ENCODE results near the gene TCAF1. TPM values are rescaled to one million over a fixed set of nuclear protein-coding genes. Genes with fewer than 3 reads are reported as not detected.

Gene TCAF1
- total RNA-seq, 4 donors from 2014 or later: 26.6 to 56.7 (median 30.7) TPM

- H3K27ac ChIP-seq: no peak overlapping the region
- no peak overlapping the region for H3K4me3 ChIP-seq
- H3K27me3 ChIP-seq: no peaks in the 10 kb centered on the region
- H3K4me1 ChIP-seq: peaks cover 19% of the 10 kb centered on the region
- H3K36me3 ChIP-seq: no peaks in the 10 kb centered on the region
- no peak for TF ChIP-seq EP300 (IDR thresholded peaks at IDR 0.05)
- TF ChIP-seq POLR2AphosphoS5 (IDR thresholded peaks at IDR 0.05): no peak
- no peak for TF ChIP-seq POLR2A (IDR thresholded peaks at IDR 0.05)
- TF ChIP-seq CTCF (IDR thresholded peaks at IDR 0.05): no peak
- DNase-seq (ENCODE audit: low spot score in 2 of 2): no peak
- no peaks in the 10 kb centered on the region for H3K9me3 ChIP-seq
These were observed 5.3 kb downstream of the TCAF1 start for GRCh38 chr7:143896667-143897066.

GRCh38 chr7:143892527-143893300 is 9.3 kb downstream of the TCAF1 start:
- Histone ChIP-seq H3K9me3 (no peaks in the 10 kb centered on the region), H3K36me3 (peaks cover 3% of the 10 kb centered on the region), H3K27me3 (no peaks in the 10 kb centered on the region), H3K27ac (no peak overlapping the region), H3K4me3 (no peak overlapping the region), H3K4me1 (no peaks in the 10 kb centered on the region)
- no peak for TF ChIP-seq POLR2AphosphoS5 (IDR thresholded peaks at IDR 0.05)
- TF ChIP-seq EP300 (IDR thresholded peaks at IDR 0.05): no peak
- TF ChIP-seq CTCF (IDR thresholded peaks at IDR 0.05): no peak
- no peak for TF ChIP-seq POLR2A (IDR thresholded peaks at IDR 0.05)
- no peak for DNase-seq (ENCODE audit: low spot score in 2 of 2)
- WGBS: 91% methylated on average over 5 of the region's 5 CpGs

GRCh38 chr7:143891457-143891856 is 10.5 kb downstream of the TCAF1 start:
- Histone ChIP-seq H3K27ac (no peak overlapping the region), H3K4me1 (no peaks in the 10 kb centered on the region), H3K4me3 (no peak overlapping the region), H3K36me3 (peaks cover 3% of the 10 kb centered on the region), H3K27me3 (no peaks in the 10 kb centered on the region), H3K9me3 (no peaks in the 10 kb centered on the region)
- WGBS: 85% methylated on average over 2 of the region's 2 CpGs
- no peak for DNase-seq (ENCODE audit: low spot score in 2 of 2)
- TF ChIP-seq EP300 (IDR thresholded peaks at IDR 0.05): no peak
- TF ChIP-seq CTCF (IDR thresholded peaks at IDR 0.05): no peak
- no peak for TF ChIP-seq POLR2AphosphoS5 (IDR thresholded peaks at IDR 0.05)
- no peak for TF ChIP-seq POLR2A (IDR thresholded peaks at IDR 0.05)

GRCh38 chr7:143890558-143890957 is 11.4 kb downstream of the TCAF1 start:
- H3K4me1 ChIP-seq: peaks cover 3% of the 10 kb centered on the region
- H3K27ac ChIP-seq: no peak overlapping the region
- H3K27me3 ChIP-seq: no peaks in the 10 kb centered on the region
- no peaks in the 10 kb centered on the region for H3K9me3 ChIP-seq
- over 99% methylated on average over 2 of the region's 2 CpGs for WGBS
- DNase-seq (ENCODE audit: low spot score in 2 of 2): no peak
- no peak for TF ChIP-seq CTCF (IDR thresholded peaks at IDR 0.05)
- no peak for TF ChIP-seq EP300 (IDR thresholded peaks at IDR 0.05)
- no peak for TF ChIP-seq POLR2A (IDR thresholded peaks at IDR 0.05)
- no peak for TF ChIP-seq POLR2AphosphoS5 (IDR thresholded peaks at IDR 0.05)
- peaks cover 3% of the 10 kb centered on the region for H3K36me3 ChIP-seq
- H3K4me3 ChIP-seq: no peak overlapping the region

GRCh38 chr7:143889068-143889467 is 12.9 kb downstream of the TCAF1 start:
- H3K4me1 ChIP-seq: peaks cover 12% of the 10 kb centered on the region
- H3K4me3 ChIP-seq: no peak overlapping the region
- no peaks in the 10 kb centered on the region for H3K27me3 ChIP-seq
- H3K27ac ChIP-seq: no peak overlapping the region
- peaks cover 3% of the 10 kb centered on the region for H3K36me3 ChIP-seq
- no peaks in the 10 kb centered on the region for H3K9me3 ChIP-seq
- DNase-seq (ENCODE audit: low spot score in 2 of 2): no peak
- TF ChIP-seq EP300 (IDR thresholded peaks at IDR 0.05) (no peak), POLR2AphosphoS5 (IDR thresholded peaks at IDR 0.05) (no peak), CTCF (IDR thresholded peaks at IDR 0.05) (no peak), POLR2A (IDR thresholded peaks at IDR 0.05) (no peak)
- WGBS: 95% methylated on average over 2 of the region's 2 CpGs

Data from suprapubic skin (tissue), 4 donors.